DMS79 (cell line): ENCODE data around the gene SECISBP2.
A peak's percentile ranks its signal among the peaks of the same experiment; 100 is the strongest.
"Not testable (repeated sequence)": the region's sequence is repeated elsewhere in the genome, so short reads cannot be mapped to it uniquely, and the experiment has no call there.

Source experiments
- DNase-seq: peaks from one replicate; lab custom pipeline; 2025; lab: John Stamatoyannopoulos, UW

SECISBP2 gene, protein sequence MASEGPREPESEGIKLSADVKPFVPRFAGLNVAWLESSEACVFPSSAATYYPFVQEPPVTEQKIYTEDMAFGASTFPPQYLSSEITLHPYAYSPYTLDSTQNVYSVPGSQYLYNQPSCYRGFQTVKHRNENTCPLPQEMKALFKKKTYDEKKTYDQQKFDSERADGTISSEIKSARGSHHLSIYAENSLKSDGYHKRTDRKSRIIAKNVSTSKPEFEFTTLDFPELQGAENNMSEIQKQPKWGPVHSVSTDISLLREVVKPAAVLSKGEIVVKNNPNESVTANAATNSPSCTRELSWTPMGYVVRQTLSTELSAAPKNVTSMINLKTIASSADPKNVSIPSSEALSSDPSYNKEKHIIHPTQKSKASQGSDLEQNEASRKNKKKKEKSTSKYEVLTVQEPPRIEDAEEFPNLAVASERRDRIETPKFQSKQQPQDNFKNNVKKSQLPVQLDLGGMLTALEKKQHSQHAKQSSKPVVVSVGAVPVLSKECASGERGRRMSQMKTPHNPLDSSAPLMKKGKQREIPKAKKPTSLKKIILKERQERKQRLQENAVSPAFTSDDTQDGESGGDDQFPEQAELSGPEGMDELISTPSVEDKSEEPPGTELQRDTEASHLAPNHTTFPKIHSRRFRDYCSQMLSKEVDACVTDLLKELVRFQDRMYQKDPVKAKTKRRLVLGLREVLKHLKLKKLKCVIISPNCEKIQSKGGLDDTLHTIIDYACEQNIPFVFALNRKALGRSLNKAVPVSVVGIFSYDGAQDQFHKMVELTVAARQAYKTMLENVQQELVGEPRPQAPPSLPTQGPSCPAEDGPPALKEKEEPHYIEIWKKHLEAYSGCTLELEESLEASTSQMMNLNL

DNA sequence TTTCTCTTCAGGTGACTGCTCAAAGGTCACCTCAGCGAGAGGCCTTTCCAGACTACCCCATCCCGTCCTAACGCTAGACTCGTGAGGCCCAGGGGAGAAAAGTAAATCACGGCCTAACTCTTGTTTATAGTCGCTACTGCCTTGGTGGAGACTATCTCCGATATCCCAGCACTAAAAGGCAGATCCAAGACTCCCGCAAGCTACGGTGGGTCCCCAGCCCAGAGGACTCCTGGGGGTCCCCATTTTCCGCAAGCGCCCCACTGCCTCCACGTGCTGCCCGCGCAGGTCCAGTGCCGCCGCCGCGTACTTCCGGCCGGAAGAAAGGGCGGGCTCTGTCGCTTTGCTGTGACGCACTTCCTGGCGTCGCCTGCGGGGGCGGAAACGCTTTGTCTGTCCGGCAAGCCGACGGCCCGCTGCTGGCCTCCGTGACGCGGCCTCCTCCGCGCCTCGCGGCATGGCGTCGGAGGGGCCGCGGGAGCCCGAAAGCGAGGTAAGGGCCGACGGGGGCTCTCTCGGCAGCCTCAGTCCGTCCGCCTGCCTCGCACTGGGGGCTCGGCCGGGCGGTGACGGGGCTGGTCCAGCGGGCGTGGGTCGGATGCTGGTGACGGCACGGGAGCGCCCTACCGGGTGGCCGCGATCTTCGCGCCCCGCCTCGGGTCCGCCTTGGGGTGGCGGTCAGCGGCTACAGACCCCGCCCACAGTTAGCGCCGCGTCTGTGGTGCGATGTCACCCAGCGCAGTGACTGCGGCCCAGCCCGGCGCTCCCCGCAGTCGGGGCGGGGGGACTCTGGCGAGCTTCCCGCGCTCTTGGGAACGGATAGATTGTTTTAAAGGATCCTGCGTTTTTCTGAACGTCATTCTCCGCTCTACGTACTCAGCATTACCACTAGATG, at the start of gene SECISBP2:
SECISBP2 (plus strand) TSS at position 378 of the 892 bp plus-strand sequence; CDS start at position 455, 77 bp downstream.
- peak; percentile 67 for DNase-seq

DNA sequence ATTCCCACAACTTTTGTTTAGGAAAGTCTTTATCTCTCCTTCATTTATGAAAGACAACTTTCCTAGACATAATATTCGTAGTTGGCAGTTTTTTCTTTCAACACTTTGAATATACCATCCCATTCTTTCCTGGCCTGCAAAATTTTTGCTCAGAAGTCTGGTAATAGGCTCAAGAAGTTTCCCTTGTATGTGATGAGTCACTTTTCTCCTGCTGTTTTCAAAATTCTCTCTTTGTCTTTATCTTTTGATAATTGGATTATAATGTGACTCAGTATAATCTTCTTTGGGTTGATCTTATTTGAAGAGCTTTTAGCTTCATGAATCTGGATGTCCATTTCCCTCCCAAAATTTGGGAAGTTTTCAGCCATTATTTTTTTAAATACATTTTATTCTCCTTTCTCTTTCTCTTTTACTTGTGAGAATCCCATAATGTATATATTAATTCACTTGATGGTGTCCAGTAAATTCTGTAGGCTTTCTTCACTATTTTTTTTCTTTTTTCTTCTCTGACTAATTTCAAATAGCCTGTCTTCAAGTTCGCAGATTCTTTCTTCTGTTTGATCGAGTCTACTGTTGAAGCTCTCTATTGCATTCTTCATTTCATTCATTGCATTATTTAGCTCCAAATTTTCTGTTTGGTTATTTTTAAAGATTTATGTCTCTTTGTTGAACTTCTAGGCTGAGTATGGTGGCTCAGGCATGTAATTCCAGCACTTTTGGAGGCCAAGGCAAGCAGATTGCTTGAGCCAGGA, 44.6 kb upstream of the SECISBP2 start:
- no peak for DNase-seq

DNA sequence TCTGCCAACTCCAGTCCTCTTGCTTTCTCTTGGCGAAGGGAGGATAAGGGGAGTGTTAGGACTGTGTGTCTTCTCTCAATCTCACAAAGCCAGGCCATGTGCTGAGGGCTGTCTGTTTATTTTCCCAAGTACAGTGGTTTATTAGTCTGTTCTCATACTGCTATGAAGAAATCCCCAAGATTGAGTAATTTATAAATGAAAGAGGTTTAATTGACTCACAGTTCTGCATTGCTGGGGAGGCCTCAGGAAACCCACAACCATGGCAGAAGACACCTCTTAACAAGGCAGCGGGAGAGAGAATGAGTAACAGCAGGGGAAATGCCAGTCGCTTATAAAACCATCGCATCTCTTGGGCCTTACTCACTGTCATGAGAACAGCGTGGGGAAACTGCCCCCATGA, 43.5 kb upstream of the SECISBP2 start:
- DNase-seq = no peak

DNA sequence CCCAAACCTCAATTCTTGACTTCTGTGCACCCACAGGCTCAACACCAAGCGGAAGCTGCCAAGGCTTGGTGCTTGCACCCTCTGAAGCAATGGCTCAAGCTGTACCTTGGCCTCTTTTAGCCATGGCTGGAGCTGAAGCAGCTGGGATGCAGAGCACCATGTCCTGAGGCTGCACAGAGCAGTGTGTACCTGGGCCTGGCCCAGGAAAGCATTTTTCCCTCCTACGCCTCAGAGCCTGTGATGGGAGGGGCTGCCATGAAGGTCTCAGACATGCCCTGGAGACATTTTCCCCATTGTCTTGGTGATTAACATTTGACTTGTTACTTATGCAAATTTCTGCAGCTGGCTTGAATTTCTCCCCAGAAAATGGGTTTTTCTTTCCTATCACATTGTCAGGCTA, 42.3 kb upstream of the SECISBP2 start:
- not testable (repeated sequence) for DNase-seq

DNA sequence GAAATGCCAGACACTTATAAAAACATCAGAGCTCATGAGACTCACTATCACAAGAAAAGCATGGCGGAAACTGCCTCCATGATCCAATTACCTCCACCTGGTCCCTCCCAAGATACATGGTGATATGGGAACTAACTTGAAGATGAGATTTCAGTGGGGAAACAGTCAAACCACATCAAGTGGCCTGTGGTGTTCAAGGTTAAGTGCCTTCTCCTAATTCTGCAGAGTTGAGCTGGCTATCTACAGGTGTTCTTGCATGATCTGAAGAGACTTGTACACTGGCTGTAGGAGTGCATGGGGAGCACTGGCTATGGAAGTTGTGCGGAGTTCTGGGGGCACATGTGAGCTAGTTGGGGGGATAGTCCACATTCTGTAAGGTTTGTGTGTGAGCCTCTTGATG, 41.3 kb upstream of the SECISBP2 start:
- DNase-seq = no peak

DNA sequence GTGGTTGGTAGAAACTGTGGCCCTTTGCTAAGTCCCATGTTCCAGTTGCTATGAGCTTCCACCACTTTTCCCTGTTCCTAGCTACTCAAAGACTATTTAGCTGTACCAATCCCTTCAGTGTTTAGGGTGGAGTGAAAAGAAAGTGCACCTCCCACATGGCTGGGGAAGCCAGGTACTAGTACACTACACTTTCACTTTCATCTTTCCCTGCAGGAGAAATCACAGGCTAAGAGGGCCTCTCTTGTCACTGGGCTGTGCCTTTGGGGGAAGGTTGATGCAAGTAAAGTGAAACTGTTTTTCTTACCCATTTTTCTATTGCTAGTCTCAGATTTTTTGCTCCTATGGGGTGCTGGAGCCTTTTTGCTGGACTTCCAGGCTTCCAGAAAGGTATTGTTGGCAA, 40.8 kb upstream of the SECISBP2 start:
- no peak for DNase-seq

DNA sequence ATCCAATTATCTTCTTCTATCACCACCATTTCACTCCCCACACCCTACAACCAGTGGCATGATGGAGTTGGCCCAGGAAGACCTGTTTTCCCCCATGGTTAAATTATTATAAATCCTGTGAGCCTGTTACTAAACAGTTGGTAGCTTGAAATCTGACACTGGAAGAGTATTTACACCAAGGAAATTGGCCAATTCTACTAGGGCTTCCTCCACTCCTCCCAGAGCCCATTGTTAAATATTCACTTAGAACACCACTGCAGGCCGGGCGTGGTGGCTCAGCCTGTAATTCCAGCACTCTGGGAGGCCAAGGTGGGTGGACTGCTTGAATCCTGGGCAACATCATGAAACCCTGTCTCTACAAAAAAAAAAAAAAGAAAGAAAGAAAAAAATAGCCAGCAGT, 39.7 kb upstream of the SECISBP2 start:
- no peak for DNase-seq

DNA sequence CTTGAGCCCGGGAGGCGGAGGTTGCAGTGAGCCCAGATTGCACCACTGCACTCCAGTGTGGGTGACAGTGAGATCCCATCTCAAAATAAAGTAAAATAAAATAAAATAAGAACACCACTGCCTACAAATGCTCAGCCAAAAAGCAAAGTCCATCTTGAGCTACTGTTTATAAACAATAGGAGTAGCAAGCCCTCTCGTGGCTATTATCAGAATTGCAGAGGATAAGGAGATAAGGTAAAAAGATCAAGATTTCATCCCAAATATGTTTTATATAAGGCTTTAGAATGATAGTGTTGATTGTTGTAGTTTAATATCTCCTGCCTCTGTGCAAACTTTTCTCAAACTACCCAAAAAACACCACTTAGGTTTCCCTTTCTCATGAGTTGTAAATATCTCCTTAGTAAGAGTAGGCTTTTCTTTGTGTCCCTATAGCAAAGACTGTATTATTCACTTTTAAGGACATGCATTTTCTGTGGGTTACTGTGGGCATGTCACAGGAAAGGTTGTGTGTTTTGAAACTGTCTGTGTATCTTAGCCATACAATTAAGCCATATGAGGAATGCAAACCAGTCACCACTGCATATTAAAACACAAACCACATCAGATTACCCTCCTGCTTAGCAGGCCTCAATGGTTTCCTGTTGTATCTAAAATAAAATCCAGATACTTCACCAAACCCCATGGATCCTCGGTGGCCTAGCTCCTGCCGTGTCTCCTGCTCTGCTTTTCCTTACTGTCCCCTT, 39.1 kb upstream of the SECISBP2 start:
- no peak for DNase-seq

DNA sequence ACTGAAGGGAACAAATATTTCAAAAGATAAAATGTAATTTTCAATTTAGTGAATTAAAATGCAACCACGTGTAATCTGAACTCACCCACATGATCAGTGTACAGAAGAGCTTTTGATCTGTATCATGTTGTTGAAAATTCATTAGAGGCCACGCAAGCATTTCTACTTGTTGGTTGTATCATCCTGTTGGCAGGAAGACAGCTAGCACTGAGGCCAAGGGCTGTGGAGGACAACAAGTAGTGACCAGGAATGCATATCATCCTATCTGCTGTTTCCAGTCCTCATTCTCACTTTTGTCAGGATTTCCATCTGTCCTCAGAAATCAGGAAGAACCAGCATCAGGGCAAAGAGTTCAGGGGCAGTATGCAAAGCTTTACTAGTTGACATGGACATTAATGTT, 37.2 kb upstream of the SECISBP2 start:
- DNase-seq = no peak

DNA sequence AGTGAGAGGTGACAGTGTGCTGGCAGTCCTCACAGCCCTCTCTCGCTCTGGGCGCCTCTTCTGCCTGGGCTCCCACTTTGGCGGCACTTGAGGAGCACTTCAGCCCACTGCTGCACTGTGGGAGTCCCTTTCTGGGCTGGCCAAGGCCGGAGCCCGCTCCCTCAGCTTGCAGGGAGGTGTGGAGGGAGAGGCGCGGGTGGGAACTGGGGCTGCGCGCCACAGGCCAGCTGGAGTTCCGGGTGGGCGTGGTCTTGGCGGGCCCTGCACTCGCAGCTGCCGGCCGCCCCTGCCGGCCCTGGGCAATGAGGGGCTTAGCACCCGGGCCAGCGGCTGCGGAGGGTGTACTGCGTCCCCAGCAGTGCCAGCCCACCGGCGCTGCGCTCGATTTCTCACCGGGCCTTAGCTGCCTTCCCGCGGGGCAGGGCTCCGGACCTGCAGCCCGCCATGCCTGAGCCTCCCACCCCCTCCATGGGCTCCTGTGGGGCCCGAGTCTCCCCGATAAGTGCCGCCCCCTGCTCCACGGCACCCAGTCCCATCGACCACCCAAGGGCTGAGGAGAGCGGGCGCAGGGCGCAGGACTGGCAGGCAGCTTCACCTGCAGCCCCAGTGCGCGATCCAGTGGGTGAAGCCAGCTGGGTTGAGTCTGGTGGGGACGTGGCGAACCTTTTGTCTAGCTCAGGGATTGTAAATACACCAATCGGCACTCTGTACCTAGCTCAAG, 35.9 kb upstream of the SECISBP2 start:
- DNase-seq = not testable (repeated sequence)

DNA sequence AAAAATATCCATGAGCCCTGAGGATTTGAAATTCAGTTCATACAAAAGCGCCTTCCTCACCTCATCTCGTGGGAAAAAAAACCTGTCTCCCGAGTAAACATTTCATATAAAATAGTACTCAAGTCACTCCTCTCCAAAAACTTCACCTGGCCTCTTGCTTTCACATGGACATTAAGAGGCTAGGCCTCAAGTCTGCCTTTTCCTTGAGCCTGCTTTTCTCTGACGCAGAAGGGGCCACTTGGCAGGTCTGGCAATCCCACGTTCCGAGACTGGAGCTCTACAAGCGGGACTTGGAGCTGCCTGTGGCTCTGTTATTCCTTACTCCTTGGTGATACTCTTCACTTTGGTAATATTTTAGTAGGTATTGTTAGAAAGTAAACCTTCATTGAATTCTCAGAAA, 34.2 kb upstream of the SECISBP2 start:
- DNase-seq = no peak

DNA sequence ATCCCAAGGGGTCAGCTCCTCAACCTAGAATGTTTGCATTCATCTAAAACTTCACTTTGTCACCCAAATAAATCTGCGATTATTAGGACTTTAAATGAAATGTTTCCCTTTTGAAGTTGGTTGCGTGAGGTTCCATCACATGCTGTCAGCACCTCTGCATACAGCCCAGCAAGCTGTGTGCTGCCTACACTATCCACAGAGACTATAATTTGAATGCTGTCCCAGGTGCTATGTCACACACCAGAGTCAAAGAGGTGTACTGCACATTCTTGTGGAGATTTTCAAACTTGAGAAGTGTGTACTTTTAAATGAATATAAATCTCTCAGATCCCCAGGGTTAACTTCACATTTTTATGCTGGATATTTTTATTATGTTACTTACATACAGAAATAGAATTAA, 26.6 kb upstream of the SECISBP2 start:
- no peak for DNase-seq

DNA sequence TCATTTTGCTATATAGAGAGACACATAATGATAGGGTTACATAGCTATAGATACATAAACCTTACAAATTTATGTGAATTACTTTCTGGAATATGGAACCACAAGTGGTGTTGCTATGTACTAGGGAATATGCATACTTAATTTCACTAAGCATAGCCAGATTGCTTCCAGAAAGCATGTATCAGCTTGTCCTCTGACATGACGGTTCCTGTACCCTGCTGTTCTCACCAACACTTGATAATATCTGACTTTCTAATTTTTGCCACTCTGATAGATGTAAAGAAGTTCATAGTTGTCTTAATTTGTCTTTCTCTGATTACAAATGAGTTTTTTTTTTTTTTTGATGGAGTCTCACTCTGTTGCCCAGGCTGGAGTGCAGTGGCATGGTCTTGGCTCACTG, 25.3 kb upstream of the SECISBP2 start:
- no peak for DNase-seq

DNA sequence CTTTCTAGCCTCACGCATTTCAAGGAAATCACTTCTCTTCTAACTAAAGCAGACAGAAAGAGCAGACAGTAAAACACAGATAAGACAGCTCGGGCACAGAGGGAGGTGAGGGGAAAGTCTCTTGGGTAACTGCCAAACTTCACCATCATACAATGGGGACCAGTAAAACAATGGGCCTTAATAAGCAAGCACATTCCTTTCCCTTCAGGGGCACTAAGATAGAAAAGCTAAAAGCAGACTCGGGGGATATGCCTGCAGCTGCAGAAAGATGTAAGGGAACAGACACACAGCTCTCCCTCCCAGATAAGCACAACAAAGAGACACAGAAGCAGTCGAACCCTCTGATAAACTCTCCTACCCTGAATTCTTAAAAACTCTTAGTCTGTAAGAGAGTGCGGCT, 22.9 kb upstream of the SECISBP2 start:
- no peak for DNase-seq

DNA sequence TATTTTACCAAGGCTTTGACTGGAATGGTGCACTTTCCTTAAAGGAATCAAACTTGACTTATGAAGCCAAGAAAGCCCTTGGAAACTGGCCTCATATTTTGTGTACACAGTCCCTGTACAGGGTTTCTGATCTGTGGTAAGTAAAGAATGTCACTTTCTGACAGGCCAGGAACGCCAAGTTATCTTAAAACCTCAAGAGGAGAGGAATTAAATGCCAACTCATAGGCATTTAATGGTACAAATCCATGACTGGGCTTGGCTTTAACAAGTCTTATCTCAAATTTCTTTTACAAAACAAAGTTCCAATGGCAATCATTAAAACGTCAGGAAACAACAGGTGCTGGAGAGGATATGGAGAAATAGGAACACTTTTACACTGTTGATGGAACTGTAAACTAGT, 16.3 kb upstream of the SECISBP2 start:
- DNase-seq = not testable (repeated sequence)

DNA sequence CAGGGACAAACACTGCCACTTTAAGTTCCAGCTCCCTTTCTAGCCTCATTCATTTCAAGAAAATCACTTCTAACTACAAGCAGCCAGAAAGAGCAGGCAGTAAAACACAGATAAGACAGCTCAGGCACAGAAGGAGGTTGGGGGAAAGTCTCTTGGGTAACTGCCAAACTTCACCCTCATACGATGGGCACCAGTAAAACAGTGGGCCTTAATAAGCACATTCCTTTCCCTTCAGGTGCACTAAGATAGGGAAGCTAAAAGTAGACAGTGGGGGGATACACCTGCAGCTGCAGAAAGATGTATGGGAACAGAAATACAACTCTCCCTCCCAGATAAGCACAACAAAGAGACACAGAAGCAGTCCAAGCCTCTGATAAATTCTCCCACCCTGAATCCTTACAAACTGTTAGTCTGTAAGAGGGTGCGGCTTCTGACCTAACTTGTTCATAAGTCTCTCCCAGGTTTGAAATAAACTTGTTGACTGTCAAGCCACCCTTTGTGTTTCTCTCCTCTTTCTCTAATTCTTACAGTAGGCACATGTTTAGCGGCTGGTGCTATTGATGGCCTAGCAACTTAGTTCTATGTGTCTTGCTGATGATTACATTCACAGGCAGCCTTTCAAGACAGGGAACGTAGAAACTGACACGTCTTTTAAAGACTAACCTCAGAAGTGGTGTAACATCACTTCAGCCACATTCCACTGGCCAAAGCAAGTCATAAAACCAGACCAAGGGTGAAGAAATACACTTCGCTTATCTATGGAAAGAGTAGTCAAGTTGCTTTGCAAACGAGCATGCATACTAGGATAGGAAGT, 14.1 kb upstream of the SECISBP2 start:
- DNase-seq = no peak

DNA sequence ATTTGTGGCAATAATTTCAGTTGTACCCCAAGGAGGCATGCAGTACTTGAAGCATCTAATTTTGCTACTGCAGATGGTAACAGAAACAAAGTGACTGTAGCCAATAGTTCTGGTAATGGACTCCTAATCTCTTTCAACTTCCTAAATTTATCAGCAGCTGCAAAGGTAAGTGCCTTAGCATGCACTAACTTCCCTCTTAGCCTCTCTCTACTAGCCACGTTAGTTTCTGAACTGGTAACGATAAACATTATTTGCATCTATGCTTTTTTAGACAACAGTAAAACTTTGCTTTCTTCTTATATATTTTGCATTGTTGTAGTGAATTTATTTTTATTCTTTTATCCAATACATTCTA, 13.5 kb upstream of the SECISBP2 start:
- no peak for DNase-seq

DNA sequence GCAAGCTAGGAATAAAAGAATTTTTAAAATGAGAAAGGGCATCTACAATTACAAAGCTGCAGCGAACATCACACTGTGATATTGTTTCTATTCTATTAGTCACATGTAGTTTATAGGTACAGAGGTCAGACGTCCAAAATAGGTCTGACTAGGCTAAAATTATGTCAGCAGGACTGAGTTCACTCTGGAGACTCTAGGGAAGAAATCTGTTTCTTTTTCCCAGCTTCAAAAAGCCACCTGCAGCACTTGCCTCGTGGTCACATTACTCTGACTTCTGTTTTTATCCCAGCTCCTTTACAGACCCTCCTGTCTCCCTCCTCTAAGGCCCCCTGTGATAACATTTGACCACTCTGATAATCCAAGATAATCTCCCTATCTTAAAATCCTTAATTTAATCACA, 12.4 kb upstream of the SECISBP2 start:
- DNase-seq = no peak

DNA sequence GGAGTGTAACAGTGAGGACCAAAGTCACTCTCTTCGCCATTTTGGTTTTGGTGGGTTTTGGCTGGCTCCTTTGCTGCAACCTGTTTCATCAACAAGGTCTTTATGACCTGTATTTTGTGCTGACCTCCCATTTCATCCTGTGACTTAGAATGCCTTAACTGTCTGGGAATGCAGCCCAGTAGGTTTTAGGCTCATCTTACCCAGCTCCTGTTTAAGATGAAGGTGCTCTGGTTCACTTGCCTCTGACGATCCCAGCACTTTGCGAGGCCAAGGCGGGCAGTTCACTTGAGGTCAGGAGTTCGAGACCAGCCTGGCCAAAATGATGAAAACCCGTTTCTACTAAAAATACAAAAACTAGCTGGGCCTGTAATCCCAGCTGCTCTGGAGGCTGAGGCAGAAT, 9.1 kb upstream of the SECISBP2 start:
- DNase-seq = no peak
